K562 (cell line): ENCODE results near the gene RPRD1B. TPM values are rescaled to one million over a fixed set of nuclear protein-coding genes. Genes with fewer than 3 reads are reported as not detected.

ENCODE experiments used
- CCAR2 ChIP-seq: fragments of 200-400 bp; formaldehyde crosslinking; IDR thresholded peaks from 2 replicates; pipeline ENCODE4 v1.6.1; 2017; ENCODE audit warnings: mild to moderate bottlenecking, low read depth, low read length
- CXXC5 ChIP-seq: fragments of 250-450 bp; sonication (Bioruptor Pico); IDR thresholded peaks from 2 replicates; pipeline ENCODE4 v1.8.0; 2022; ENCODE audit warnings: inconsistent platforms, mild to moderate bottlenecking, moderate library complexity
- E2F1 ChIP-seq: sonication (generic); formaldehyde crosslinking; IDR thresholded peaks from 2 replicates; pipeline ENCODE4 v1.8.1; 2023; ENCODE audit warnings: mild to moderate bottlenecking, missing genetic modification reagents, moderate library complexity
- FOXP4 ChIP-seq: sonication (generic); formaldehyde crosslinking; IDR thresholded peaks from 2 replicates; pipeline ENCODE4 v1.8.0; 2022; ENCODE audit warnings: mild to moderate bottlenecking, missing genetic modification reagents, borderline replicate concordance
- MAFF ChIP-seq: IDR thresholded peaks from 2 replicates; pipeline ENCODE4 v1.6.1; 2012; ENCODE audit warnings: low read length, improper control_type of control experiment
- MBD1 ChIP-seq: fragments of 250-450 bp; sonication (Bioruptor Pico); IDR thresholded peaks from 2 replicates; pipeline ENCODE4 v1.8.0; 2022; ENCODE audit warnings: inconsistent platforms
- NCOR1 ChIP-seq: fragments of 450-650 bp; IDR thresholded peaks from 2 replicates; pipeline ENCODE4 v1.6.1; 2016; ENCODE audit warnings: mild to moderate bottlenecking, moderate library complexity
- NFATC3 ChIP-seq: fragments of 450-650 bp; IDR thresholded peaks from 2 replicates; pipeline ENCODE4 v1.6.1; 2017; ENCODE audit warnings: mild to moderate bottlenecking
- NFXL1 ChIP-seq: fragments of 450-650 bp; formaldehyde crosslinking; IDR thresholded peaks from 2 replicates; pipeline ENCODE4 v1.4.0; 2021; ENCODE audit warnings: mild to moderate bottlenecking
- RBM17 ChIP-seq: fragments of 200-400 bp; formaldehyde crosslinking; IDR thresholded peaks from 2 replicates; pipeline ENCODE4 v1.6.1; 2017; ENCODE audit warnings: low read depth, mild to moderate bottlenecking, low read length, borderline replicate concordance
- SAFB ChIP-seq: fragments of 200-400 bp; formaldehyde crosslinking; IDR thresholded peaks from 2 replicates; pipeline ENCODE4 v1.6.1; 2017; ENCODE audit warnings: low read depth, low read length, borderline replicate concordance
- SMAD4 ChIP-seq: fragments of 250-450 bp; sonication (Bioruptor Pico); conservative IDR thresholded peaks from 2 replicates; pipeline ENCODE4 v1.8.0; 2021; ENCODE audit warnings: inconsistent platforms, mild to moderate bottlenecking, moderate library complexity
- SMARCA4 ChIP-seq: fragments of 450-650 bp; IDR thresholded peaks from 2 replicates; pipeline ENCODE4 v1.6.1; 2016
- TCF7 ChIP-seq: sonication (generic); IDR thresholded peaks from 2 replicates; pipeline ENCODE4 v1.6.1; 2016; ENCODE audit warnings: antibody characterized with exemption, borderline replicate concordance
- THRAP3 ChIP-seq: fragments of 450-650 bp; IDR thresholded peaks from 2 replicates; pipeline ENCODE4 v1.6.1; 2016; ENCODE audit warnings: mild to moderate bottlenecking, inconsistent platforms, borderline replicate concordance
- YY1 ChIP-seq, 3 experiments: IDR thresholded peaks; 2 replicates each; pipeline ENCODE4 v1.6.1; 2011; ENCODE audit warnings: low read length in 2 of 3, mild to moderate bottlenecking in 2 of 3, moderate library complexity in 2 of 3, borderline replicate concordance in 1 of 3, control low read depth in 1 of 3, low read depth in 1 of 3; ENCODE audit not compliant: insufficient read depth in 3 of 3, insufficient replicate concordance in 2 of 3, control insufficient read depth in 1 of 3, insufficient read length in 1 of 3; ENCODE audit errors: extremely low read depth in 1 of 3
- ZNF217 ChIP-seq: sonication (generic); formaldehyde crosslinking; IDR thresholded peaks from 2 replicates; pipeline ENCODE4 v1.8.0; 2022; ENCODE audit warnings: mild to moderate bottlenecking, missing genetic modification reagents
- ZNF253 ChIP-seq: fragments of 250-450 bp; sonication (Bioruptor Pico); conservative IDR thresholded peaks from 2 replicates; pipeline ENCODE4 v1.6.1; 2021; ENCODE audit warnings: mild to moderate bottlenecking
- ZNF551 ChIP-seq: fragments of 250-450 bp; sonication (Bioruptor Pico); IDR thresholded peaks from 2 replicates; pipeline ENCODE4 v1.5.0; 2021; ENCODE audit warnings: mild to moderate bottlenecking, moderate library complexity
- ZNF584 ChIP-seq: fragments of 200-800 bp; sonication (Bioruptor generic); IDR thresholded peaks from 2 replicates; pipeline ENCODE4 v1.6.1; 2016; ENCODE audit warnings: low read depth, mild to moderate bottlenecking, missing genetic modification characterization, missing compliant biosample characterization
- ZNF655 ChIP-seq: fragments of 250-450 bp; sonication (Bioruptor Pico); IDR thresholded peaks from 2 replicates; pipeline ENCODE4 v1.5.0; 2021
- ZNF780A ChIP-seq: fragments of 250-450 bp; sonication (Bioruptor Pico); IDR thresholded peaks from 2 replicates; pipeline ENCODE4 v1.5.0; 2021; ENCODE audit warnings: mild to moderate bottlenecking
- polyA plus RNA-seq, 8 experiments: library from polyadenylated mRNA; depleted of rRNA in 4 of 8; stranded (reverse) in 5 of 8; unstranded in 3 of 8; fragments of >200 nt; fragmentation: Nextera tagmentation in 2 of 8; fragmentation: Illumina TruSeq in 1 of 8; extraction: Ambion mirVana in 2 of 8; extraction: Trizol in 1 of 8; gene quantifications; 2 replicates each; pipeline versions ENCODE4 v1.2.1 to v1.2.3, GENCODE V29; 2011 to 2014; ENCODE audit warnings: inconsistent platforms in 1 of 8, missing spikeins in 1 of 8
- total RNA-seq, 7 experiments: library from RNA; depleted of rRNA in 6 of 7; stranded (reverse); fragments of >200 nt in 6 of 7; fragmentation: Illumina TruSeq in 2 of 7; extraction: Trizol in 2 of 7; gene quantifications; 2 replicates each; pipeline versions ENCODE4 v1.2.1 to v1.2.3, GENCODE V29; 2011 to 2021; ENCODE audit warnings: low replicate concordance in 1 of 7

The RPRD1B gene
- total and polyA plus RNA-seq, 9 of the 15 experiments (the other 6 are each of a cell fraction or from before 2014, with no cell fraction given), result 5.5 to 43.0 (median 24.4) TPM

GRCh38 chr20:38033330-38034107, at the start of gene RPRD1B, which contains the start of gene TTI1 (continued):
- peak; percentile 99 for TF ChIP-seq CXXC5 (CRISPR knock-in tag)
- no peak for TF ChIP-seq ZNF217 (CRISPR knock-in tag)
- 0 out of 2 replicates have a peak, but pooled peaks have one; percentile 76 for TF ChIP-seq E2F1 (CRISPR knock-in tag)
- TF ChIP-seq NFATC3, result no peak
- TF ChIP-seq ZNF780A (CRISPR knock-in tag), result no peak
- TF ChIP-seq SMARCA4, result no peak
- TF ChIP-seq TCF7, result 0 out of 2 replicates have a peak, but pooled peaks have one; percentile 64
- no peak for TF ChIP-seq THRAP3
- TF ChIP-seq ZNF551 (CRISPR knock-in tag), result no peak
- no peak for TF ChIP-seq CCAR2
- TF ChIP-seq ZNF253 (CRISPR knock-in tag), result no peak
- TF ChIP-seq FOXP4 (CRISPR knock-in tag), result no peak
- no peak for TF ChIP-seq ZNF655 (CRISPR knock-in tag)
- TF ChIP-seq MAFF, result no peak
- TF ChIP-seq YY1 (IDR thresholded peaks at IDR 0.05; ENCODE audit: borderline replicate concordance in 1 of 3, control insufficient read depth in 1 of 3, extremely low read depth in 1 of 3, insufficient read depth in 3 of 3, insufficient read length in 1 of 3, insufficient replicate concordance in 2 of 3, low read depth in 1 of 3, low read length in 2 of 3), result peak; percentile 79 to 94 (median 93)
- TF ChIP-seq NCOR1, result peak; percentile 24; the same call in 1 of the 2 replicates
- no peak for TF ChIP-seq MBD1 (CRISPR knock-in tag)
- no peak for TF ChIP-seq SAFB
- TF ChIP-seq SMAD4 (CRISPR knock-in tag), result no peak
- no peak for TF ChIP-seq NFXL1 (CRISPR knock-in tag)
- TF ChIP-seq ZNF584 (CRISPR knock-in tag), result no peak
- TF ChIP-seq RBM17, result no peak
